Lower lobe of right lung (tissue), 2 donors: ENCODE data around the gene SEC24B. TPM values are rescaled to one million over a fixed set of nuclear protein-coding genes. Genes with fewer than 3 reads are reported as not detected.
"Not testable (repeated sequence)": the region's sequence is repeated elsewhere in the genome, so short reads cannot be mapped to it uniquely, and the experiment has no call there.

ENCODE experiments used
- ATAC-seq, 2 donors: fragments of 200-7000 bp; cut with Tn5 transposase; one replicate each; pipeline ENCODE4 v1.9.1; 2020 to 2022; ENCODE audit warnings: mild to moderate bottlenecking in 2 of 2, moderate library complexity in 2 of 2
- DNase-seq: peaks from one replicate; pipeline ENCODE4 v3.0.0-alpha.2; 2020
- H3K27ac ChIP-seq: fragments of 200-600 bp; one replicate; pipeline ENCODE4 v1.8.0; 2022
- H3K27me3 ChIP-seq: fragments of 200-600 bp; one replicate; pipeline ENCODE4 v1.8.0; 2022; ENCODE audit warnings: low read depth
- H3K36me3 ChIP-seq: fragments of 200-600 bp; one replicate; pipeline ENCODE4 v1.8.0; 2022; ENCODE audit warnings: mild to moderate bottlenecking
- H3K4me1 ChIP-seq: fragments of 200-600 bp; one replicate; pipeline ENCODE4 v1.8.0; 2022
- H3K4me3 ChIP-seq: fragments of 200-600 bp; one replicate; pipeline ENCODE4 v1.8.0; 2022; ENCODE audit warnings: mild to moderate bottlenecking
- H3K9me3 ChIP-seq: fragments of 200-600 bp; one replicate; pipeline ENCODE4 v1.8.0; 2022
- CTCF ChIP-seq: fragments of 200-600 bp; IDR thresholded peaks from one replicate; pipeline ENCODE4 v1.8.0; 2022; ENCODE audit warnings: antibody characterized with exemption, mild to moderate bottlenecking
- intact Hi-C: fragments of 100-400 bp; cut with DNase I; formaldehyde crosslinking; loops from one replicate; pipeline ENCODE4 v1.11.0; 2022
- total RNA-seq: library from RNA; stranded (reverse); fragmentation: NEBNext Ultra II Directional; extraction: Animal tissue kit (Norgen Biotek cat#: 25700); gene quantifications from one replicate; pipeline ENCODE4 v1.2.1, GENCODE V29; 2021
- donor health status: DM: no; HTN: yes; CAD: no; lungs with severe emphysema.

The SEC24B gene
- total RNA-seq, 1 donor from 2014 or later = 35.0 TPM

GRCh38 chr4:109441862-109442458 lies 8.3 kb downstream of the SEC24B start:
- ATAC-seq (no peak), DNase-seq (no peak)
- Histone ChIP-seq H3K27me3 (no peaks in the 10 kb centered on the region), H3K4me3 (no peak overlapping the region), H3K4me1 (peaks cover 53% of the 10 kb centered on the region), H3K9me3 (peaks cover 5% of the 10 kb centered on the region), H3K36me3 (peaks cover 9% of the 10 kb centered on the region), H3K27ac (no peak overlapping the region)
- TF ChIP-seq CTCF = no peak
- intact Hi-C loops = no loop called here

- no peak for DNase-seq
- Histone ChIP-seq H3K4me3 (no peak overlapping the region), H3K36me3 (peaks cover 12% of the 10 kb centered on the region), H3K9me3 (peaks cover 5% of the 10 kb centered on the region), H3K4me1 (peaks cover 47% of the 10 kb centered on the region), H3K27me3 (no peaks in the 10 kb centered on the region), H3K27ac (no peak overlapping the region)
- no peak for TF ChIP-seq CTCF
- intact Hi-C loops = no loop called here
- peak in 1 of 2 donors; percentile 28 for ATAC-seq
These were observed 10.7 kb downstream of the SEC24B start for GRCh38 chr4:109444182-109444844.

GRCh38 chr4:109447278-109447677 lies 13.7 kb downstream of the SEC24B start:
- peaks cover 21% of the 10 kb centered on the region for H3K36me3 ChIP-seq
- DNase-seq (no peak), ATAC-seq (no peak)
- H3K27me3 ChIP-seq = no peaks in the 10 kb centered on the region
- H3K4me3 ChIP-seq = no peak overlapping the region
- H3K9me3 ChIP-seq = peaks cover 5% of the 10 kb centered on the region
- peaks cover 27% of the 10 kb centered on the region for H3K4me1 ChIP-seq
- H3K27ac ChIP-seq = no peak overlapping the region
- intact Hi-C loops = no loop called here
- TF ChIP-seq CTCF = no peak

GRCh38 chr4:109451544-109452273 lies 18.1 kb downstream of the SEC24B start:
- intact Hi-C loops = no loop called here

GRCh38 chr4:109453110-109453509 lies 19.5 kb downstream of the SEC24B start:
- H3K4me1 ChIP-seq, ATAC-seq, DNase-seq, H3K9me3 ChIP-seq, H3K4me3 ChIP-seq, intact Hi-C loops, H3K27ac ChIP-seq, H3K27me3 ChIP-seq: not testable (repeated sequence)
- H3K36me3 ChIP-seq = peaks cover 12% of the 10 kb centered on the region

More at GRCh38 chr4:109451544-109452273, 18.1 kb downstream of the SEC24B start:
- no peaks in the 10 kb centered on the region for H3K9me3 ChIP-seq
- DNase-seq (no peak), ATAC-seq (no peak)
- no peaks in the 10 kb centered on the region for H3K4me1 ChIP-seq
- H3K27ac ChIP-seq = no peak overlapping the region
- no peaks in the 10 kb centered on the region for H3K27me3 ChIP-seq
- peaks cover 12% of the 10 kb centered on the region for H3K36me3 ChIP-seq
- TF ChIP-seq CTCF = no peak
- H3K4me3 ChIP-seq = no peak overlapping the region

- H3K27ac ChIP-seq = no peak overlapping the region
- H3K4me3 ChIP-seq = no peak overlapping the region
- no peak for DNase-seq
- TF ChIP-seq CTCF = no peak
- ATAC-seq = peak in 1 of 2 donors; percentile 19
- no peaks in the 10 kb centered on the region for H3K4me1 ChIP-seq
- H3K9me3 ChIP-seq = peaks cover 3% of the 10 kb centered on the region
- intact Hi-C loops = no loop called here
- peaks cover 31% of the 10 kb centered on the region for H3K36me3 ChIP-seq
- H3K27me3 ChIP-seq = no peaks in the 10 kb centered on the region
These were observed 28.7 kb downstream of the SEC24B start for GRCh38 chr4:109462297-109462696.
